GM12874 (cell line): Measurements from ENCODE around the gene SELENOK.

Source experiments
- TF ChIP-seq, protein P1 (sequence below): IDR thresholded peaks from 2 replicates; pipeline ENCODE4 v1.5.1; 2011; ENCODE audit warnings: low read depth, mild to moderate bottlenecking, control low read depth, low read length, moderate library complexity; ENCODE audit not compliant: insufficient read depth

SELENOK gene

DNA sequence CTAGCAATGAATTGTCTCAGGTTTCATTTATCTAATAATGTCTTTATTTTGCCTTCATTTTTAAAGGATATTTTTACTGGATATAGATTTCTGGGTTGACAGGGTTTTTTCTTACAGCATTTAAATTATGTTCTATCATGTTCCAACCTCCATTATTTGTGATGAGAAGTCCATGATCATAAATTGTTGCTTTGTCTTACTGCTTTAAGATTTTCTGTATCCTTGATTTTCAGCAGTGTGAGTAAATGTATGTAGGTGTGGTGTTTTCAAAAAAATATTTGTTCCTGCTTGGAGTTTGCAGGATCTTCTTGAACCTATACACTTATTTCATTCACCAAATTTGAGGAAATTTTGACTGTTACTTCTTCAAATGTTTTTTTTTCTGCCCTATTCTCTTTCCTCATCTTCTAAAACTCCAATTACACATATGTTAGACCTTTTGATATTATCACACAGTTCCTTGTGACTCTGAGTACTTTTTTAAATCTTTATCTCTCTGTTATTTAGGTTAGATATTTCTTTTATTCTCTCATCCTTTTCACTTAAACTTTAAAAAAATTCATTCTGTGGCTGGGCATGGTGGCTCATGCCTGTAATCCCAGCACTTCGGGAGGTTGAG is 43.7 kb upstream of the SELENOK start:
- TF ChIP-seq, protein P1, sequence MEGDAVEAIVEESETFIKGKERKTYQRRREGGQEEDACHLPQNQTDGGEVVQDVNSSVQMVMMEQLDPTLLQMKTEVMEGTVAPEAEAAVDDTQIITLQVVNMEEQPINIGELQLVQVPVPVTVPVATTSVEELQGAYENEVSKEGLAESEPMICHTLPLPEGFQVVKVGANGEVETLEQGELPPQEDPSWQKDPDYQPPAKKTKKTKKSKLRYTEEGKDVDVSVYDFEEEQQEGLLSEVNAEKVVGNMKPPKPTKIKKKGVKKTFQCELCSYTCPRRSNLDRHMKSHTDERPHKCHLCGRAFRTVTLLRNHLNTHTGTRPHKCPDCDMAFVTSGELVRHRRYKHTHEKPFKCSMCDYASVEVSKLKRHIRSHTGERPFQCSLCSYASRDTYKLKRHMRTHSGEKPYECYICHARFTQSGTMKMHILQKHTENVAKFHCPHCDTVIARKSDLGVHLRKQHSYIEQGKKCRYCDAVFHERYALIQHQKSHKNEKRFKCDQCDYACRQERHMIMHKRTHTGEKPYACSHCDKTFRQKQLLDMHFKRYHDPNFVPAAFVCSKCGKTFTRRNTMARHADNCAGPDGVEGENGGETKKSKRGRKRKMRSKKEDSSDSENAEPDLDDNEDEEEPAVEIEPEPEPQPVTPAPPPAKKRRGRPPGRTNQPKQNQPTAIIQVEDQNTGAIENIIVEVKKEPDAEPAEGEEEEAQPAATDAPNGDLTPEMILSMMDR, result no peak

DNA sequence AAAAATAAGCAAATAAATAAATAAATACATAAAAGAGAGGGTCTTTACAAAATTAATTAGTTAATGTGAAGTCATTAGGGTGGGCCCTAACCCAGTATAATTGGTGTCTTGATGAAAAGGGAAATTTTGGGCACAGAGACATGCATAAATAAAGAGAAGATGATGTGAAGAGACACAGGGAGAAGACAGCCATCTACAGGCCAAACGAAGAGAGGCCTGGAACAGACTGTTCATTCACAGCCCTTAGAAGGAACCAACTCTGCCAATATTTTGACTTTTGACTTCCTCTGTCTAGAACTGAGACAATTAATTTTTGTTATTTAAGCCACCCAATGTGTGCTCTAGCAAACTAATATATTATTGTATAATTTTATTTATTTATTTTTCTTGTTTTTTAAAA is 29.6 kb upstream of the SELENOK start:
- TF ChIP-seq, protein P1, result peak; percentile 48

DNA sequence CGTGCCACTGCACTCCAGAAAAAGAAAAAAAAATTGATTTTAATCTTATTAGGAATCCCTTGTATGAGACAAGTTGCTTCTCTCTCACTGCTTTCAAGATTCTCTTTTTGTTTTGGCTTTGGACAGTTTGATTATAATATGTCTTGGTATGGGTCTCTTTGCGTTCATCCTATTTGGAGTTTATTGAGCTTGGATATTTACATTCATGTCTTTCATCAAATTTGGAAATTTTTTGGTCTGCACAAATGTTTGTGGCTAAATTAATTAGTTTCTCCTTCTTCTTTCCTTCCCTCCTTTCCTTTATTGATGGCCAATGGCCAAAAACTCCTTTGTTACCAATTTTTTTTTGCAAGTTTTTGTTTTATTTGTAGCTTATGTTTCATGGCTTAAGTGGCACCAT is 28.1 kb upstream of the SELENOK start:
- TF ChIP-seq, protein P1, result no peak

DNA sequence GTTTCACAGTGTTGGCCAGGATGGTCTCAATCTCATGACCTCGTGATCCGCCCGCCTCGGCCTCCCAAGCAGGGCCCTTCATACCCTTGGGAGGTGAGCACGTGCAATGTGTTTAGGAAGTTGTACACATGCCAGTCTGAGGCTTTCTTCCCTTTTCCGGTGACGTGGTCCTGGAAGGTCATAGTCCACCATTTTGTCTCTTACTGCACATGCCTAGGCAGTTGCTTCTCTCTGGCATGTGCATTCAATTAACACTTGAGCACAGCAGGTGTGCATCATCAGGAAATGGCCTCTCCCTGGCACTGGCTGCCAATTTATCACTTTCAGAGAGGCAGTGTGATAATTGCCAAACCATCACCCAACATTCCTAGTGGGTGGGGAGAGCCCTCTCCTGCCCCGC is 21.7 kb upstream of the SELENOK start:
- TF ChIP-seq, protein P1, result no peak

DNA sequence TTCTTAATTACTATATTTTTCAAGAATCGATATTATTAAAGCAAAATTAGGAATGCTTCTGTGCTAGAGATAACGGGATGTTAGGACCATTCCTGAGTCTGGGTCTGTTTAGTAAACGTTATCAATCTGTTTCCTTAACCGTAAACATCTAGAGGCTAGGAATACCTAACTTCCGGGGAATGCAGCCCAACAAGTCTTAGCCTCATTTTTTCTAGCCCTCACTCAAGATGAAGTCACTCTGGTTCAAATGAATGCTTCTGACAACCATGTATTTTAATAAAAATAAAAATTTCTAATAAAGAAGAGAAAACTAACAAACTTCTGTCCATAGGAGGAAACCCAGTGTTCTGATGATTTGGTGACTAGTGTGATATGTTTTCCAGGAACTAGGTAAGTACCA is 11.1 kb upstream of the SELENOK start:
- TF ChIP-seq, protein P1, result no peak

DNA sequence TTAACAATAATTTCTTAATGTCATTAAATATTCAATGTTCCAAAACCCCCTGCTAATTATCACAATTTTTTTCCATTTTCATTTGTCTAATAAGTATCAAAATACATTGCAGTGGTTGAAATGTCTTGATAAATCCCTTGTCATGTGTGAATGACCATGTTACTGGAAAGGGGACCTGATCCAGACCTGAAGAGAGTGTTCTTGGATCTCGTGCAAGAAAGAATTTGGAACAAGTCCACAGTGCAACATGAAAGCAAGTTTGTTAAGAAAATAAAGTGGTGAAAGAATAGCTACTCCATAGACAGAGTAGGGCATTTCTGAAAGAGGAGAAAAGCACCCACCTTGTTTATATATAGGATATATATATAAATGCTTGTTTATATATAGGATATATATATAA is 10.4 kb upstream of the SELENOK start:
- TF ChIP-seq, protein P1, result no peak

- TF ChIP-seq, protein P1, result no peak
Measured at GRCh38 chr3:53900666-53901331, 9.1 kb upstream of the SELENOK start.
